H7 (cell line): ENCODE results near the gene ERVV-1. TPM values are rescaled to one million over a fixed set of nuclear protein-coding genes. Genes with fewer than 3 reads are reported as not detected.

Experiments
- DNase-seq: peaks from one replicate; pipeline ENCODE4 v3.0.0; 2012
- H3K27me3 ChIP-seq: 2 replicates; pipeline ENCODE4 v1.6.0; 2011; ENCODE audit warnings: mild to moderate bottlenecking, low read length; ENCODE audit not compliant: control insufficient read depth, insufficient read depth
- H3K36me3 ChIP-seq: replicated peaks from 2 replicates; pipeline ENCODE4 v1.5.1; 2011; ENCODE audit warnings: low read length; ENCODE audit not compliant: control insufficient read depth, insufficient read depth
- H3K4me3 ChIP-seq: 2 replicates; pipeline ENCODE4 v1.5.1; 2011; ENCODE audit warnings: low read depth, mild to moderate bottlenecking, control low read depth, low read length, moderate library complexity; ENCODE audit not compliant: insufficient read depth
- total RNA-seq: library from RNA; depleted of rRNA; stranded (reverse); fragments of >200 nt; shearing (Covaris generic); gene quantifications from 2 replicates; pipeline ENCODE4 v1.2.3, GENCODE V29; 2014; rRNA removed

ERVV-1 gene
- total RNA-seq, 1 experiment from 2014 or later: 0.17 TPM

DNA sequence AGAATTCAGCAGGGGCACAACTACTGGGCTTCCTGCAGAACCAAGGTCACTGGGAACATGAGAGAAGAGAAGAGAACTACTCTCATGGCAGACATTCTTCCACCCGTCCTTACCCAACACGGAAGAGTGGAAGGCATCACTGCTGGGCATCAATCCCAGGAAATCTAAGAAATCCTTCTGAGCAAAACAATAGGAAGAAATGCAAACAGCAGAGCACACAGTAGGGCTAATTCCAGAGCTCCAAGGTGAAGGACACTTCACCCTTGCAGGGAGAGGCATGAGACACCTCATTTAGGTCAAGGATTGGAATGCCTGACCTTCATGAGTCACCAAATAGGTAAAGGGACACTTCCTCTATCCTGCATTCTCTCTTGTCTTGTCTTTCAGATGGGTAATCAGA lies 33.7 kb downstream of the ERVV-1 start:
- no peak for DNase-seq
- H3K4me3 ChIP-seq: no peak overlapping the region
- no peaks in the 10 kb centered on the region for H3K36me3 ChIP-seq
- H3K27me3 ChIP-seq: no peaks in the 10 kb centered on the region

DNA sequence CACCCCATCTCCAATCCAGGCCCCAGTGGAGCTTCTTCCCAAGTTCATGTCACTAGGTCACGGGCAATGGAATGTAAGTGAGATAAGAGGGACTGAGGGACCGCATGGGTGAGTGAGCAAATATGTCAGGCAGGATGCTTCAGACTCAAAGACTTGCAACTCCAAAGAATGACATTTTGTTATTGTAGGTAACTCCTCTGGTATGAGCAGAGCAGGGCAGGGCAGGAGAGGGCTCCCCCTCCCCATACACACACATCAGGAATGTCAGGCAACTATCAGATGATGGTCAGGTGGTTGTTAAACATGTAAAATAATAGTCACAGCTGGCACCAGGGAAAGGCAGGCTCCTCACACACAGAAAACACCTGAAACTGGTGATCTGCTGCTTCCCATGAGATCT lies 41.4 kb downstream of the ERVV-1 start:
- H3K36me3 ChIP-seq: no peaks in the 10 kb centered on the region
- DNase-seq: no peak
- peaks cover 10% of the 10 kb centered on the region for H3K27me3 ChIP-seq
- no peak overlapping the region for H3K4me3 ChIP-seq

DNA sequence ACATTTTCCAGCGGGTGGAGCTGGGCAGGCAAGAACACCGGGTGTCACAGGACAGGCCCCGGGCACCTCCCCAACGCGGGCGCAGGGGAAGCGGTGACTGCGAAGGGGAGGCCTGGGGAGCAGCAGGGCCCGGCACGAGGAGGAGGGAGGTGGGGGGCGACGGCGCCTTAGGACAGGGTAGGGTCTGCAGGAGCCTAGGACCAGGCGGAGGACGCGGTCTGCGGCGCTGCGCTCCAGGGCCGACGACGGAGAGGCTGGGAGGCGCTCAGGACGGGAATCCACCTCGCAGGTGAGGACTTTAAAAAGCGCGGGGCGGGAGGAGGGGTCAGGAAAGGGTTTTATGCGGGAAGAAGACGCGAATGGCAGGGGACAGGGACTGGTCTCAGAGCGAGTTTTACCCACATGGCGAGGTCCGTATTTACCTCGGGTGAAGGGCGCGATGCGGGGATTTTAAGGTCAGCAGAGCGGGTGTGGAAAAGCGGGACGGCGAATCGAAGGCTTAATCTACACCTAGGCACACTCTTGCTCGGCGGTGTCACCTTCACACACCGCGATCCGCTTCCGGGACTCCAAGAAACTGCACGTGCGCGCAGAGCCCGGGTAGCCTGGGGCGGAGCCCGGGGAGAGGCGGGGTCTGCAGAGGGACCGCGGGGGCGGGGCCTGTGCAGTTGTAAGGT lies 44.3 kb downstream of the ERVV-1 start:
- peak overlapping the region; percentile 39 for H3K4me3 ChIP-seq
- H3K27me3 ChIP-seq: peaks cover 10% of the 10 kb centered on the region
- peak; percentile 87 for DNase-seq
- no peaks in the 10 kb centered on the region for H3K36me3 ChIP-seq

Other genes with a start within 250 kb of the ERVV-1 start
- gene ZNF600, start 227.1 kb upstream of the ERVV-1 start, total RNA-seq: 5.8 TPM in 2 replicates
- gene ZNF28, start 192.3 kb upstream of the ERVV-1 start, total RNA-seq: 18.5 and 23.9 TPM in 2 replicates
- 34.1 and 38.6 TPM in 2 replicates for gene ZNF468, start 156.3 kb upstream of the ERVV-1 start, total RNA-seq
- gene ZNF320, start 116.3 kb upstream of the ERVV-1 start, total RNA-seq: 13.1 and 24.0 TPM in 2 replicates
- gene ZNF888, start 90.5 kb upstream of the ERVV-1 start, total RNA-seq: 4.6 and 5.7 TPM in 2 replicates
- gene ZNF816, start 51.0 kb upstream of the ERVV-1 start, total RNA-seq: 14.8 and 22.2 TPM in 2 replicates
- 0.14 and 1.1 TPM in 2 replicates for gene ERVV-2, start 30.8 kb downstream of the ERVV-1 start, total RNA-seq
- gene ZNF160, start 89.5 kb downstream of the ERVV-1 start, total RNA-seq: 21.6 and 48.7 TPM in 2 replicates
- 5.5 and 9.6 TPM in 2 replicates for gene ZNF415, start 119.0 kb downstream of the ERVV-1 start, total RNA-seq
- 7.1 and 9.7 TPM in 2 replicates for gene ZNF347, start 145.1 kb downstream of the ERVV-1 start, total RNA-seq
- 3.9 and 4.0 TPM in 2 replicates for gene ZNF665, start 179.4 kb downstream of the ERVV-1 start, total RNA-seq
- 1.00 and 1.0 TPM in 2 replicates for gene ZNF677, start 241.0 kb downstream of the ERVV-1 start, total RNA-seq
- gene VN1R2, start 244.4 kb downstream of the ERVV-1 start, total RNA-seq: not detected in 2 replicates